HG03558 (cell line): ENCODE data around the gene SLC17A2.

ENCODE experiments used
- ATAC-seq: cut with Tn5 transposase; IDR thresholded peaks from one replicate; pipeline ENCODE4 v1.9.1; 2021; ENCODE audit warnings: moderate number of reproducible peaks; ENCODE audit not compliant: unreplicated experiment; ENCODE audit errors: extremely low read depth

SLC17A2 gene

DNA sequence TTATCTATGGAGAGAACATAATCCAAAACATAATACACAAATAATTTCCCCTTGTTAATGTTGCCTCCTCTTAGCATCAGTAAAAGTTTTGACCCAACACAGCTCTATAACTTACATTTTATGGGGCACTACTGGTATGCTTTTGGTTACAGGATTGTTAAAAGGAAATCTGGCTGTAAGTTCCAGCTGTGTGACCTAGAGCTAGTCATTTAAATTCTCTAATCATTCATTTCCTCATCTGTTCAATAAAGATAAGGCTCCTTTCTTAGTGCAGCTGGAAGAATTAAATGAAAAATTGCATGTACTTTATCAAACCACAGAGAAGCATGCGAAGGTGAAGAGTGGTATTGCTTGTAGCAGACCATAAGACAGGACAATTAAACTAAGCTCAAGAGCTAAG is 4.6 kb downstream of the SLC17A2 start:
- no peak for ATAC-seq

DNA sequence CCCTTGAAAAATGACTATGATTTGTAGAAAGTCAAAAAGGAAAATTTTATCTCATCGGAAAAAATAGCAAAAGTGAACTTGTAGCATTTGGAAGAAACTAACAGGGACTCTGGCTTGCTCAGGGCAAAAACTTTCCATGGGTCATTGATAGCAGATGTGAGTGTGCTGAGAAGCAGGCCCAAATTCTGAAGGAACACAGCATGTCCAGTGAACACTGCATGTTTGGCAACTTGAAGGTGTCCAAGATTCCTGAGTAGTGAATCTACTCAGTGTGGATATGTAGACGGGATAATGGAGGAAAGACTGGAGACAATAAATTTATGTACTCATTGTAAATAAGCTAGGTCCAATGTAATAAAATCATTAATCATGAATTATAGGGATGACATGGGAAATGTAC is 8.2 kb downstream of the SLC17A2 start:
- ATAC-seq: no peak

- no peak for ATAC-seq
Observed at GRCh38 chr6:25921525-25922203, 8.8 kb downstream of the SLC17A2 start.

DNA sequence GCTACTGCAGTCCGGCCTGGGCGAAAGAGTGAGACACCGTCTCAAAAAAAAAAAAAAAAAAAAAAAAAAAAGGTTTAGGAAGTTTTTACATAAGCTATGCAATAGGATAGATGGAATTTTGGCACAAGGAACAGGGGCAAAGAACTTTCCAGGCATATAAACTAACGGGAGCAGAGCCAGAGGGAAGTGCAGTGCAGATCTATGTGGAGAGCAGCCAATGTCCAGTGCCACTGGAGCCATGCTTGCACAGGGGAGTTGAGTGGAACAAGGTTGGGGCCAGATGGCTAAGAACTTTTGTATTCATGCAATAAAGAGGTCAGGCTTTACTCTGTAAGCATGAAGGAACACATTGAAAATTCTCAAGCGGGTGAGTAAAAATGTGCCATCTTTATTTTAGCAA is 10.8 kb downstream of the SLC17A2 start:
- ATAC-seq: no peak

GRCh38 chr6:25918083-25918683 is 12.3 kb downstream of the SLC17A2 start:
- ATAC-seq: no peak

DNA sequence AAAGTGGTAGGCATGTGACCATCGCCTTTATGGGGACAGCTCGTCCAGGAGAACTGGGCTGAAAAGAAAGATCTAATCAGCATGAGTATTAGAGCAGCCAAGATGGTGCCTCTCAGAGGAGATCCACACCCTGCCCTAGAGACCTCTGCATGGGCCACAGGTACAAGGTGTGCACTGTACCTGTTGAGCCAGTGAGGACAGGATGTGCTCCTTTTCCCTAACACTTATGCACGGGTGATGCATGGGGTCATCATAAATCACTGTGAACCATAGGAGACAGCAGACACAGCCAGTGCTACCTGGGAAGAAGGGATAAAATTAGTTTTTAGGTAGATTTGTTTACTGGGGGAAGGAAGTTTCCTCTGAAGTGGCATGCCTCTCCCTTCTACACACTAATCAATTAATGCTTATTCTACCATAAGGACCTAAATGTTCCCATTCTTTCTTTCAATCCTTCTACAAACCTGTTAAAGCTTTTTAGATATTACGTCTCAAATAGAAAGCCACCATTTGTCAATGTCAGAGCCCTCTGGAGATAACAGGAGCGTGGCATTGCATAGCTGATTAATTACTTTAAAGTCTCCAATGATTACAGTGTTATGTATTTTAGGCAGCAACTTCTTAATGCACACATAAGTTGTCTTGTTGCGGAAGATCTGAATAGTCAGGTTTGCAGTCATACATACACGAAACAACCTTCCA is 13.6 kb downstream of the SLC17A2 start:
- ATAC-seq: no peak

DNA sequence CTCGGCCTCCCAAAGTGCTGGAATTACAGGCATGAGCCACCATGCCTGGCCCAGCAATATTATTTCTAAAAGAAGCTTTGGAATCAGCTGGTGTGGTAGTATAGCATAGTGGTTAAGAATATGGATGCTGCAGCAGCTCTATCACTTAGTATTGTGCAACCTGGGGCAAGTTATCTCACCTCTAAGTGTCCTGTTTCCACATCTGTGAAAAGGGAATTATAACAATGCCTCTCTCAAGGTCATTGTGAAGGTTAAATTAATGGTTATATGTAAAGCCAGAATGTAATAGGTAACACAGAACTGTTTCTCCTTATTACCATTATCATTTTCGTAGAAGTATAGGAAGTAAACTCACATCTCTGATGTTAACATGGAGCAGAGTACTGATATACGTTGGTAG is 14.2 kb downstream of the SLC17A2 start:
- ATAC-seq: no peak

GRCh38 chr6:25913741-25914140 is 16.8 kb downstream of the SLC17A2 start:
- ATAC-seq: no peak

DNA sequence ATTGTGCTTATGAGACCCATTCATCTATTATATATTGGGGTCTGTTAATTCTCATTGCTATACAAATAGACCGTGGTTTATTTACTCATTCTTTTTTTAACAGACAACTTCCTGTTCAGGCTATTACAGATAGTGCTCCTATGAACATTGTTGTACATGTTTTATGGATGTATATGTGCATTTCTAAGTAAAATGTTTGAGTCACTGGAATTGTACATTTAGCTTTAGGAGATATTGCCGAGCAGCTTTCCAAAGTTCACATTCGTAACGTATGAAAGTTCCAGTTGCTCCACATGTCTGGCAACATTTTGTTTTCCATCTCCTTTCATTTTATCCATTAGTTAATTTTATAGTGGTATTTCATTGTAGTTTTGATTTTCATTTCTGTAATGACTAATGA is 19.1 kb downstream of the SLC17A2 start:
- ATAC-seq: no peak

DNA sequence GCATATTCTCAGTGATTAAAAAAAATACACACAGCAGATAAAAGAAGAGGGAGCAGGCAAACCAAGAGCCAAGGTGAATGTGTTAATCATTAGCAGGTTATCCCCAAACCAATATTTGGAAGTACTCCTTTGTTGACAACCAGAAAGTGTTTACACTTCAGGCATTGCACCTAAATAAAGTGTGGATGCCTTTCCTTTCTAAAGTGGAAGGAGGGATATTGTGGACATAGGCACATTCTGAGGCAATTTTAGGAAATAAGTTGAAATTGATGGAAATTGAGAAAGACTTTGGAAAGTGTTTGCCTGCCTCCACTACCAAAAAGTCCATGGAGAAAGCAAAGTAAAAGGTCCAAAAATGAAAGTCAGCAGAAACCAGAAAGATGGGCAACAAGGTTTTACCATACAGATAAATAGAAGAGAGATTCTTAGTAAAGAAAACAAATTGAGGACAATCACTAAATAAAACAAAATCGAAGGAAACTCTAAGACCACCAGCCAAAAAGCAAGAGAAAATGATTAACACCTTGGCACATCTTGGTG is 22.9 kb downstream of the SLC17A2 start:
- no peak for ATAC-seq

- ATAC-seq: no peak
Observed at GRCh38 chr6:25903467-25904099, 26.9 kb downstream of the SLC17A2 start.

- ATAC-seq: no peak
Observed at GRCh38 chr6:25902071-25902470, 28.4 kb downstream of the SLC17A2 start.

DNA sequence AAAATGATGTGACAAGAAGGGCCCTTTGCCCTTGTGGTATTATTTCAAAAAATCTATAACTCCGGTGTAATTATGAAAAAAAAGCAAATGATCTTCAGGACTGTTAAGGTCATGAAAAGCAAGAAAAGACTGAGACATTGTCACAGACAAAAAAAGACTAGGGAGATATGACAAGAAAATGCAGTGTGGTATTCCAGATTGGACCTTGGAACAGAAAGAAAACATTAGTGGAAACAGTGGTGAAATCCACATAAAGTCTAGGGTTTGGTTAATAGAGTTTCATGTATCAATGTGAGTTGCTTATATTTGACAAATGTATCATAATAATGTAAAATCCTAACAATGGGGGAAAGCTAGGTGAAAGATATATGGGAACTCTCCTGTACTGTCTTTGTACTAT is 29.6 kb downstream of the SLC17A2 start:
- no peak for ATAC-seq

GRCh38 chr6:25899580-25900408 is 30.7 kb downstream of the SLC17A2 start:
- ATAC-seq: no peak

GRCh38 chr6:25899123-25899522 is 31.4 kb downstream of the SLC17A2 start:
- no peak for ATAC-seq

- no peak for ATAC-seq
Observed at GRCh38 chr6:25898289-25898977, 32.1 kb downstream of the SLC17A2 start.

- ATAC-seq: no peak
Observed at GRCh38 chr6:25896252-25896651, 34.2 kb downstream of the SLC17A2 start.

DNA sequence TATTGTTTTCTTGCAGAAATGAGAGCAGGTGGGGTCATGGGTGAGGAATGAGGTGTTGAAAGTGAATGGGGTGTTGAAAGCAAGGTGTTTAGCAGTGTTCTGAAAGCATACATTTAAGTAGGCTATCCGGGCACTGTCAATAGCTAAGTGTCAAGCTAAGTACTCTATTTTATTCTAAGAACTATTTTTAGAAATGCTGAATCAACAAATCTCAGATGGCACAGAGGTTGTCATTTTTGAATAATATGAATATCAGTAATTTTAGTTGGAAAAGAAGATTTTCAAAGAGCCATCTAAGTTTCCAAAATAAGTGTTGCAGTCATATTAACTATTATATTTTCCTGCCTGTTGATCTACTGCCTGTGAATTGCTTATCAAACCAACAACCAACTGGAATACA is 34.7 kb downstream of the SLC17A2 start:
- no peak for ATAC-seq

DNA sequence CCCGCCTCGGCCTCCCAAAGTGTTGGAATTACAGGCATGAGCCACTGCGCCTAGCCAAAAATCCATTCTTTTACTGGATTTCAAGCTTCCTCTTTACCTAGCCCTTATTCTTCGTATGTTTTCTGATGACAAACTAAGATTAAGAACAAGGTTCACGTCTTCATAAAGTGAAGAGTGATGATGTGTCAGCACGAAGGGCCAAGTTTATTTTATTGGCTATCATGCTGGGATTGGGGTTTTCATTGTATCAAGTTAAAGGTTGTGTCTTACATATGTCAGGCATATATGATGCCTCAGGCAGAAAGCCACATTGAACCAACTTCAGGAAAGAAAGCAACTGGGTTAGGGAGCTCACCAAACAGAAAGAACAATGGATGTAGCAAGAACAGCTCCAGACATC is 36.7 kb downstream of the SLC17A2 start:
- ATAC-seq: no peak

GRCh38 chr6:25892877-25893276 is 37.6 kb downstream of the SLC17A2 start:
- ATAC-seq: no peak
